H1 (cell line): ENCODE results near the gene SAMD14. TPM values are rescaled to one million over a fixed set of nuclear protein-coding genes. Genes with fewer than 3 reads are reported as not detected.
A peak's percentile ranks its signal among the peaks of the same experiment; 100 is the strongest.

Experiments used
- CHD1 ChIP-seq: IDR thresholded peaks from 2 replicates; pipeline ENCODE4 v1.6.1; 2012; ENCODE audit warnings: low read depth, low read length, improper control_type of control experiment
- CTCF ChIP-seq, 3 experiments: IDR thresholded peaks; 1 replicate in 2 of 3; 2 replicates in 1 of 3; pipeline versions ENCODE4 v1.5.1 to v1.6.1; 2011; ENCODE audit warnings: low read length in 3 of 3, mild to moderate bottlenecking in 3 of 3, inconsistent platforms in 2 of 3, low read depth in 1 of 3, moderate library complexity in 1 of 3; ENCODE audit not compliant: insufficient read depth in 1 of 3; ENCODE audit errors: control extremely low read depth in 1 of 3
- EP300 ChIP-seq, 2 experiments: IDR thresholded peaks; 1 replicate in 1 of 2; 2 replicates in 1 of 2; pipeline ENCODE4 v1.6.1; 2011 to 2012; ENCODE audit warnings: low read depth in 2 of 2, low read length in 2 of 2, mild to moderate bottlenecking in 2 of 2, borderline replicate concordance in 1 of 2, inconsistent platforms in 1 of 2, moderate library complexity in 1 of 2
- FOSL1 ChIP-seq: IDR thresholded peaks from 2 replicates; pipeline ENCODE4 v1.6.1; 2011; ENCODE audit warnings: mild to moderate bottlenecking, low read depth, low read length, moderate library complexity; ENCODE audit not compliant: insufficient read depth
- polyA plus RNA-seq, 7 experiments: library from polyadenylated mRNA; depleted of rRNA in 3 of 7; stranded (reverse) in 5 of 7; unstranded in 2 of 7; fragments of >200 nt in 5 of 7; fragments of 200-250 nt in 2 of 7; gene quantifications; 1 replicate in 5 of 7; 2 replicates in 1 of 7; 4 replicates in 1 of 7; pipeline versions ENCODE4 v1.2.1 to v1.2.3, GENCODE V29; 2011 to 2013; ENCODE audit warnings: missing spikeins in 2 of 7, mixed read lengths in 2 of 7
- total RNA-seq: library from RNA; stranded (reverse); fragmentation: NEBNext Ultra II Directional; extraction: Animal tissue kit (Norgen Biotek cat#: 25700); gene quantifications from 2 replicates; pipeline ENCODE4 v1.2.1, GENCODE V29; 2021
- TF ChIP-seq, protein P1 (sequence below): IDR thresholded peaks from 2 replicates; pipeline ENCODE4 v1.6.1; 2012; ENCODE audit warnings: inconsistent platforms
- TF ChIP-seq, protein P2 (sequence below): IDR thresholded peaks from 2 replicates; pipeline ENCODE4 v1.6.1; 2011; ENCODE audit warnings: low read depth, mild to moderate bottlenecking, low read length; ENCODE audit not compliant: insufficient read depth

SAMD14 gene
- total and polyA plus RNA-seq, 2 of the 8 experiments (the other 6 are each of a cell fraction or from before 2014, with no cell fraction given), result 5.7 to 5.8 TPM

- peak; percentile 87 to 98 (median 95) for TF ChIP-seq CTCF (IDR thresholded peaks at IDR 0.05; ENCODE audit: control extremely low read depth in 1 of 3, insufficient read depth in 1 of 3, low read depth in 1 of 3, low read length in 3 of 3)
- TF ChIP-seq, protein P1, sequence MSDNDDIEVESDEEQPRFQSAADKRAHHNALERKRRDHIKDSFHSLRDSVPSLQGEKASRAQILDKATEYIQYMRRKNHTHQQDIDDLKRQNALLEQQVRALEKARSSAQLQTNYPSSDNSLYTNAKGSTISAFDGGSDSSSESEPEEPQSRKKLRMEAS, result peak; percentile 56
- TF ChIP-seq FOSL1, result no peak
- no peak for TF ChIP-seq CHD1
- peak in 1 of 2 experiments; percentile 18; a peak in 1 of 3 replicates for TF ChIP-seq EP300 (IDR thresholded peaks at IDR 0.05; ENCODE audit: borderline replicate concordance in 1 of 2, low read depth in 2 of 2, low read length in 2 of 2)
- TF ChIP-seq, protein P2, sequence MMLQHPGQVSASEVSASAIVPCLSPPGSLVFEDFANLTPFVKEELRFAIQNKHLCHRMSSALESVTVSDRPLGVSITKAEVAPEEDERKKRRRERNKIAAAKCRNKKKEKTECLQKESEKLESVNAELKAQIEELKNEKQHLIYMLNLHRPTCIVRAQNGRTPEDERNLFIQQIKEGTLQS, result no peak
Measured at GRCh38 chr17:50139950-50140885, 10.3 kb upstream of the SAMD14 start (continued).
